ENCODE data around the gene GYG1. TPM values are rescaled to one million over a fixed set of nuclear protein-coding genes. Genes with fewer than 3 reads are reported as not detected.
A peak's percentile ranks its signal among the peaks of the same experiment; 100 is the strongest.

GYG1 gene
- polyA plus RNA-seq = 31.7 TPM
- long read RNA-seq, donor 1, transcript GYG1-201 (7 exons, 1,890 nt) = major isoform, 7 of 7 reads
- long read RNA-seq, donor 1, partial matches to known transcripts = 0 of 7 reads
- long read RNA-seq, donor 1, other reads (novel, unspliced or antisense) = 0 of 7 reads
- long read RNA-seq, donor 2, transcript GYG1-201 (7 exons, 1,890 nt) = major isoform, 14 of 14 reads
- long read RNA-seq, donor 2, partial matches to known transcripts = 0 of 14 reads
- long read RNA-seq, donor 2, other reads (novel, unspliced or antisense) = 0 of 14 reads
- long read RNA-seq, donor 3 = 0 reads
- long read RNA-seq, donor 4, partial matches to known transcripts = 0 of 1 reads
- long read RNA-seq, donor 4, other reads (novel, unspliced or antisense) = 0 of 1 reads
- long read RNA-seq, donor 5, partial matches to known transcripts = 0 of 4 reads
- long read RNA-seq, donor 5, other reads (novel, unspliced or antisense) = 0 of 4 reads
- long read RNA-seq, donor 6, transcript GYG1-201 (7 exons, 1,890 nt) = major isoform, 10 of 16 reads
- long read RNA-seq, donor 6, partial matches to known transcripts = 5 of 16 reads
- long read RNA-seq, donor 6, other reads (novel, unspliced or antisense) = 0 of 16 reads
- long read RNA-seq, donor 7, transcript GYG1-201 (7 exons, 1,890 nt) = major isoform, 6 of 6 reads
- long read RNA-seq, donor 7, partial matches to known transcripts = 0 of 6 reads
- long read RNA-seq, donor 7, other reads (novel, unspliced or antisense) = 0 of 6 reads
- long read RNA-seq, donor 8, transcript GYG1-201 (7 exons, 1,890 nt) = major isoform, 7 of 7 reads
- long read RNA-seq, donor 8, partial matches to known transcripts = 0 of 7 reads
- long read RNA-seq, donor 8, other reads (novel, unspliced or antisense) = 0 of 7 reads
- long read RNA-seq, donor 9, transcript GYG1-201 (7 exons, 1,890 nt) = major isoform, 7 of 8 reads
- long read RNA-seq, donor 9, partial matches to known transcripts = 0 of 8 reads
- long read RNA-seq, donor 9, other reads (novel, unspliced or antisense) = 0 of 8 reads
- long read RNA-seq, donor 10, partial matches to known transcripts = 0 of 3 reads
- long read RNA-seq, donor 10, other reads (novel, unspliced or antisense) = 0 of 3 reads
- long read RNA-seq, donor 11, partial matches to known transcripts = 5 of 10 reads
- long read RNA-seq, donor 11, other reads (novel, unspliced or antisense) = 0 of 10 reads

DNA sequence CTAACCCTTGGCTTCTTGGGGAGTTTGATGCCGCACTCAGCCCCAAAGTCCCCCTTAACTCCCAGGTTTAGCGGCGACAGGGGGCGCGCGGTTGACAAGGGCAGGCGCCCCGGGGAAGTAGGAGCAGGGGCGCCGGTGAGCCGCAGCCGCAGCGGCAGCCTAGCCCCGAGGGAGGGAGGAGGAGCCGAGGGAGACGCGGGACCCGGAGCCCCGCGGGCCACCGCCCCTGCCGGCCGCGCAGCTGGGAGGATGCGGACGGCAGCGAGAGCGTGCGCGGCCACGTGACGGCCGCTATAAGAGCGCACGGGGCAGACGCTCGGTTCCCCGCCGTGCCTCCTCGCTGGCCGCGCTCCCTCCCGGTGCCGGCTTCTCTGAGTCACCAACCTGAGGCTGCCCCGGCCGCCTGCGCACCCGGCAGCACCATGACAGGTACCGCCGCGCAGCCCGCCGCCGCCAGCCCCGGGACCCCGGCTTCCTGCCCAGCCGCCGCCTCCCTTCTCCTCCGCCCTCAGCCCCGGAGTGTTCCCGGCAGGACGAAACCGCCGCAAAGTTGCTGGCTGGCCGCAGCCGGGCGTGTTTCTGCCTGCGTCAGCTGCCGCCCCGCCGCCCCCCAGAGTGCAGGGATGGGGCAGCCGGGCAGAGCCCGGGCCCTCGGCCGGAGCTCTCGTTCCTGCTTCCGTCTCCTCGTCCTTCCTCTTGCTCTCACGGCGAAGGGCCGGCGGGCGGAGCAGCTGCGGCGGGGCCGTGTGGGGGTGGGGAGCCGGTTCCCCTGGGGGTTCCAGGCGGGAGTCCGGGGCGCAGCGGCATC is at the start of gene GYG1:
Gene GYG1 (plus strand): TSS at position 322 of the 808 bp plus-strand sequence. CDS start 101 bp downstream, at position 423.
- H3K4me1 ChIP-seq (ENCODE audit: control insufficient read depth, insufficient read depth, low read length) = peaks cover 5% of the 10 kb centered on the region
- peak within 1 kb of the TSS; percentile 87 for H3K27ac ChIP-seq (ENCODE audit: low read length)
- H3K9me3 ChIP-seq (ENCODE audit: control insufficient read depth, low read depth, low read length) = no peaks in the 10 kb centered on the region
- peaks cover 22% of the 10 kb centered on the region for H3K36me3 ChIP-seq (ENCODE audit: control insufficient read depth, insufficient read depth, low read length)
- no CpG with 5 or more reads among the region's 91 CpGs for WGBS (ENCODE audit: insufficient coverage, low lambda C conversion rate)
- H3K4me3 ChIP-seq (ENCODE audit: low read length) = peak within 1 kb of the TSS; percentile 76
- peak; percentile 77 to 90 for DNase-seq
- H3K27me3 ChIP-seq (ENCODE audit: control insufficient read depth, insufficient read depth, low read length) = no peaks in the 10 kb centered on the region

DNA sequence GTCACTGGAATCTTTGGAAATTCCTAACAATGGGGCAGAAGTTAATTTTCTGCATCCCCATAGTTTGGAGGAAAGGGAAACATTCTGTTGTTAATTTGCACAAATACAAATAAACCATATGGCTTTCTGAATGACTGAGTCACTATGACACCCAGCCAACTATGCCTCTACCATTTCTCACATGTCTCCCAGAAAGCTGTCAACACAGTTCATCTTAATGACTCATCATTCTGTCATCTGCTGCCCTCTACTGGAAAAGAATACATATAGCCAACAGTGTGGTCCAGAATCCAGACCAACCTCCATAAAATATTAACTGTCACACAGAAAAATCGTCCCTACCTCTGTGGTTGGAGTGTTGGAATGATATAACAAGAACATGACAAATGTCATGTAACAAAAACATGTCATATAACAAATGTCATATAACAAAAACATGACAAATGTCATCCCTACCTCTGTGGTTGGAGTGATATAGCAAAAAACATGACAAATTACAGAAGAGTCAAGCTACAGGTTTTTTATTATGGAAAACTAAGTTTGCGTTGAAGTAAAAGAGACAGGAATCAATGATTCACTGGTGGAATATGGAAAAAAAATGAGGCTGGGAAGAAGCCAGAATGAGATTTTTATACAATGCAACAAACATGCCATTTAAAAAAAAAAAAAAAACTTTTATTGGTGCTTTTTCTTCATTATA is 47.7 kb upstream of the GYG1 start:
- no peaks in the 10 kb centered on the region for H3K36me3 ChIP-seq (ENCODE audit: control insufficient read depth, insufficient read depth, low read length)
- DNase-seq = peak; percentile 40 to 63
- H3K4me3 ChIP-seq (ENCODE audit: low read length) = no peak overlapping the region
- H3K27me3 ChIP-seq (ENCODE audit: control insufficient read depth, insufficient read depth, low read length) = no peaks in the 10 kb centered on the region
- peaks cover 3% of the 10 kb centered on the region for H3K4me1 ChIP-seq (ENCODE audit: control insufficient read depth, insufficient read depth, low read length)
- no peak overlapping the region for H3K27ac ChIP-seq (ENCODE audit: low read length)
- WGBS (ENCODE audit: insufficient coverage, low lambda C conversion rate) = no CpG with 5 or more reads among the region's 2 CpGs
- peaks cover 3% of the 10 kb centered on the region for H3K9me3 ChIP-seq (ENCODE audit: control insufficient read depth, low read depth, low read length)

DNA sequence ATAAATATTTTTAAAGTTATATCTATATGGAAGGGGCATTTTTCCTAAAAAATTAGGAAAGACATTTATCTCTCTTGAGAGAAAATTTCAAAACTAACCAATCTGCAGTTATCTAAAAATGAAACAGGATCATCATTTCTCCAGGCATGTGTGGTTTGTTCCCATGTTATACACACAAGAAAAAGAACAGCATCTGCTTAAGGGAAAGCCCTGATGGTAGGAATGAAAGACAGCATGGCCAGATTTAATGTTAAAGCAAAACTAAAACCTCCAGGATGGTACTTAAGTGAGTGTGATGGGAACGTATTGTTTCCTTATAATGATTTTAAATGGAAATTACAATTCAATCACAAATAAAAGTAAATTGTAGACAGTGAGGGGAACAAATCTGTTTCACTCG is 46.2 kb upstream of the GYG1 start:
- Histone ChIP-seq H3K36me3 (ENCODE audit: control insufficient read depth, insufficient read depth, low read length) (no peaks in the 10 kb centered on the region), H3K4me1 (ENCODE audit: control insufficient read depth, insufficient read depth, low read length) (peaks cover 3% of the 10 kb centered on the region), H3K27me3 (ENCODE audit: control insufficient read depth, insufficient read depth, low read length) (no peaks in the 10 kb centered on the region), H3K4me3 (ENCODE audit: low read length) (no peak overlapping the region), H3K9me3 (ENCODE audit: control insufficient read depth, low read depth, low read length) (peaks cover 3% of the 10 kb centered on the region), H3K27ac (ENCODE audit: low read length) (no peak overlapping the region)
- no peak for DNase-seq
- WGBS (ENCODE audit: insufficient coverage, low lambda C conversion rate) = 89% methylated on average over 2 of the region's 2 CpGs

DNA sequence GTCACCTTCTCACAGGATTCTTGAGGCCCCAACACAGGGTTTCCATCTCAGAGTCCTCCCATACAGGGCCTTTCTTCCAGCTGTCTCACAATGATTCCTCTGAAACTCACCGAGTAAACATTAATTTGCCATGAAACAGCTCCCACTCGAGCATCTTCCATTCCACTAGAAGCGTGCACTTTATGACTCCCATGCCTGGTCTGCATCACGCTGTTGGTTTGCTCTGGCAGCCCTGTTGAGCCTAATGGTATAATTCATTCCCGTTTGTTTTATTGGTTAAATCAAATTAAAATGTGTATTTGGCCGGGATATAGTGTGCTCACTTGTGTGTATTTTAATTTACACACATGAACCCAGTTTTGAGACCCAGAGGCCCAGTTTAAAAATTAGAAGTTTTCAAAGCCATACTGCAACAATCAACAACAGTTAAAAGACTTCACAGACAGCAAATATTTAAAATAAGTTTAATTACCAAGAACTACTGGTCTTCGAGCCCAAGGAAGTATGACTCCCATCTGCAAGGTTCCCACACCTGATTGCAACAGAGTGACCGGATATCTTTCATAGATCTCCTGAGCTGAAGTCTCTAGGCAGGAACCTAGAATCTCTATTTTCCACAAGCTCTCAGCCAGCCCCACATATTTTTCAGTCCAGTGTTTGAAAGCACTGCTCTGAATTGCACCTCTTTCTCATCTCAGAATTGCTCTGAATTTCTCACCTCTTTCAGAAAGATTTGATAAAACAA is 42.3 kb upstream of the GYG1 start:
- Histone ChIP-seq H3K27ac (ENCODE audit: low read length) (no peak overlapping the region), H3K9me3 (ENCODE audit: control insufficient read depth, low read depth, low read length) (peaks cover 3% of the 10 kb centered on the region), H3K4me1 (ENCODE audit: control insufficient read depth, insufficient read depth, low read length) (peaks cover 3% of the 10 kb centered on the region), H3K4me3 (ENCODE audit: low read length) (no peak overlapping the region), H3K27me3 (ENCODE audit: control insufficient read depth, insufficient read depth, low read length) (no peaks in the 10 kb centered on the region), H3K36me3 (ENCODE audit: control insufficient read depth, insufficient read depth, low read length) (no peaks in the 10 kb centered on the region)
- no CpG with 5 or more reads among the region's 8 CpGs for WGBS (ENCODE audit: insufficient coverage, low lambda C conversion rate)
- no peak for DNase-seq

DNA sequence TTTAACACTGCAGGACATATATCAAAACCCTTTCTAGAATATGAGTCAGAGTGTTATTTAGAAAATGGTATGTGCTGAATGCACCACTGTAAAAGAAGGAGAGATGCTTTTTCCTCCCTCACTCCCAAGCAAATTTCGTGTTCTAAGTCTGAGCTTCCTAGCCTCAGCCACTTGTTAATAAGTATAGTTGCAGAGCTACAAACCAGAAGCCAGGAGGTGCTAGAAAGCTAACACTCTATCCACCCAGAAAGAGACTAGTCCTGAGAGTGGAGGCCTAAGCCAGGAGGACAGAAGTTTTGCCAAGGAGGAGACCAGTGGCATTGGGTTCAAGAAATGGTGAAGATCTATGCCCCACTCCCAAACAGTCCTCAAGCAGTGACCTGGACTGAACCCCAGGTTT is 40.5 kb upstream of the GYG1 start:
- Histone ChIP-seq H3K4me3 (ENCODE audit: low read length) (no peak overlapping the region), H3K36me3 (ENCODE audit: control insufficient read depth, insufficient read depth, low read length) (no peaks in the 10 kb centered on the region), H3K4me1 (ENCODE audit: control insufficient read depth, insufficient read depth, low read length) (peaks cover 3% of the 10 kb centered on the region), H3K9me3 (ENCODE audit: control insufficient read depth, low read depth, low read length) (peaks cover 3% of the 10 kb centered on the region), H3K27ac (ENCODE audit: low read length) (no peak overlapping the region), H3K27me3 (ENCODE audit: control insufficient read depth, insufficient read depth, low read length) (no peaks in the 10 kb centered on the region)
- WGBS (ENCODE audit: insufficient coverage, low lambda C conversion rate) = no CpG with 5 or more reads among the region's 1 CpG
- no peak for DNase-seq

DNA sequence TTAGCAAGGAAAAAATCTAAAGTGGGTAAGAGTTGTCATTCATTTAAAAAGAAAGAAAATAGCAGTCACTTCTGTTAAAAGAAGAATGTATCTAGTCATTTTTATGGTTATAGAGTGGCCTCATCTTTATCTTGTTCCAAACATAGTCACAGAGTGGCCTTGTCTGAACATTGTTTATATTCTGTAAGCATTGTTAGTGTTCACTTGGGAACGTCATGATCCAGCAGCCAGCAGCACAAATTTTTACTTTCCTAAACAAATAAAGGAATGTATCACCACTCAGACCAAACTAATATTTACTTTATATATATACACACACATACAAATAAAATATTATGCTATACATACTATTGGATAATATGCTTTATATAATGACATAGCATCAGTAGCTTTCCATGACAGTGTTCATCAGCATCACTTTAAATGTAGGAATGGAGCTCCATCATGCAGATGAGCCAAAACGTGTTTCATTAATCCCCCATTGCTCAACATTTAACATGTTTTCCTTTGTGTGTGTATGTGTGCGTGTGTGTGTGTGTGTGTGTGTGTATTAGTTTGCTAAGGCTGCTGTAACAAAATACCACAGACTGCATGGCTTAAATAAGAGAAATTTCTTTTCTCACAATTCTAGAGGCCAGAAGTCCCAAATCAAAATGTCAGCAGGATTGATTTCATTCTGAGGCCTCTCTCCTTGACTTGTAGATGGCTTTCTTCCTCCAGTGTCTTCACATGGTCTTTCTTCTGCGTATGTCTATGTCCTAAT is 39.6 kb upstream of the GYG1 start:
- Histone ChIP-seq H3K4me3 (ENCODE audit: low read length) (no peak overlapping the region), H3K27me3 (ENCODE audit: control insufficient read depth, insufficient read depth, low read length) (no peaks in the 10 kb centered on the region), H3K36me3 (ENCODE audit: control insufficient read depth, insufficient read depth, low read length) (no peaks in the 10 kb centered on the region), H3K27ac (ENCODE audit: low read length) (no peak overlapping the region), H3K4me1 (ENCODE audit: control insufficient read depth, insufficient read depth, low read length) (peaks cover 3% of the 10 kb centered on the region), H3K9me3 (ENCODE audit: control insufficient read depth, low read depth, low read length) (peaks cover 1% of the 10 kb centered on the region)
- WGBS (ENCODE audit: insufficient coverage, low lambda C conversion rate) = no CpG with 5 or more reads among the region's 4 CpGs
- DNase-seq = no peak

DNA sequence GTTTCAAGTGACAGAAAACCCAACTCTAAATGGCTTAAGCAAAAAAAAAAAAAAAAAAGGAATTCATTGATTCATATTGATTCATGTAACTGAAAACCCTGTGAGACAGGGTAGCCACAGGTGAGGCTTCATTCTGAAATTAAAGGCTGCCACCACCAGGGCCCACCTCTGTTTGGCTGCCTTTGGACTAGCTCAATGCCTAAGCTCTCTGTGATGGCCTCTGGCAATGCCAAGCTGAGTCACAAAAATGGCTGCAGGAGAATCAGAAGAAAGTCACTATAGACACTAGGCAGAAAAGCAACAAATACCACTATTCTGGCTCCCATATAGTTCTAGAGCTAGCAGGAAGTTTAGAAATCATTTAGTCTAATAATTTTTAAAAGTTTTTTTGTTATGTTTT is 38.2 kb upstream of the GYG1 start:
- Histone ChIP-seq H3K9me3 (ENCODE audit: control insufficient read depth, low read depth, low read length) (no peaks in the 10 kb centered on the region), H3K4me1 (ENCODE audit: control insufficient read depth, insufficient read depth, low read length) (no peaks in the 10 kb centered on the region), H3K27me3 (ENCODE audit: control insufficient read depth, insufficient read depth, low read length) (no peaks in the 10 kb centered on the region), H3K36me3 (ENCODE audit: control insufficient read depth, insufficient read depth, low read length) (no peaks in the 10 kb centered on the region), H3K27ac (ENCODE audit: low read length) (no peak overlapping the region), H3K4me3 (ENCODE audit: low read length) (no peak overlapping the region)
- no peak for DNase-seq

DNA sequence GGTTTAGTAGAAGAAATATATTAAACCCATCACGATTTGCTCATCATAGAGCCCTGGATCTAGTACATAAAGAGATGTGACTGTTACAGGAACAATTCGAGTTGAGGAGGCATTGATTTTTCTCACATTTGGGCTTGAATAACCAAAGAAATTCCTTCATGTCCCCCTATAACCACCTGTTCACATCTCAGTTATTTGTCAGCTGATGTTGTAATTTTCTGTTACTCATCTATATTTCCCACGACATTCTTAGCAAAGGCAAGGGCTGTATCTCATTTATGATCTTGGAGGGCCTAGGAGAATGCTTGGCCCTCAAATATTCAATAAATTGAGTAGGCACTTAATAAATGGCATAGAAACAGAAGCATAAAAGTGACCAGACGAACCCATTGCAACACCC is 36.4 kb upstream of the GYG1 start:
- Histone ChIP-seq H3K9me3 (ENCODE audit: control insufficient read depth, low read depth, low read length) (no peaks in the 10 kb centered on the region), H3K4me3 (ENCODE audit: low read length) (no peak overlapping the region), H3K36me3 (ENCODE audit: control insufficient read depth, insufficient read depth, low read length) (no peaks in the 10 kb centered on the region), H3K27ac (ENCODE audit: low read length) (no peak overlapping the region), H3K4me1 (ENCODE audit: control insufficient read depth, insufficient read depth, low read length) (no peaks in the 10 kb centered on the region), H3K27me3 (ENCODE audit: control insufficient read depth, insufficient read depth, low read length) (no peaks in the 10 kb centered on the region)
- no peak for DNase-seq
- WGBS (ENCODE audit: insufficient coverage, low lambda C conversion rate) = 71% methylated on average over 1 of the region's 4 CpGs
